IgD-negative memory B cell (primary cell): ENCODE results near the gene RPS2. TPM values are rescaled to one million over a fixed set of nuclear protein-coding genes. Genes with fewer than 3 reads are reported as not detected.
"Not testable (repeated sequence)": the region's sequence is repeated elsewhere in the genome, so short reads cannot be mapped to it uniquely, and the experiment has no call there.

Experiments
- H3K27ac Mint-ChIP-seq, 3 donors: one replicate each; pipeline ENCODE4 v1.8.0; 2020 to 2022; ENCODE audit warnings: mild to moderate bottlenecking in 3 of 3, mixed read lengths in 3 of 3, moderate library complexity in 1 of 3
- H3K27me3 Mint-ChIP-seq: one replicate; pipeline ENCODE4 v1.8.0; 2021; ENCODE audit warnings: mixed read lengths
- H3K36me3 Mint-ChIP-seq: one replicate; pipeline ENCODE4 v1.8.0; 2020; ENCODE audit warnings: mild to moderate bottlenecking, mixed read lengths
- H3K4me1 Mint-ChIP-seq, 3 donors: one replicate each; pipeline ENCODE4 v1.8.0; 2020 to 2022; ENCODE audit warnings: mixed read lengths in 3 of 3, mild to moderate bottlenecking in 1 of 3
- H3K4me3 Mint-ChIP-seq, 4 donors: one replicate each; pipeline ENCODE4 v1.8.0; 2020 to 2022; ENCODE audit warnings: mild to moderate bottlenecking in 4 of 4, mixed read lengths in 4 of 4, moderate library complexity in 3 of 4
- H3K9me3 Mint-ChIP-seq, 3 donors: one replicate each; pipeline ENCODE4 v1.8.0; 2020 to 2021; ENCODE audit warnings: mixed read lengths in 3 of 3, mild to moderate bottlenecking in 1 of 3
- polyA plus RNA-seq: library from polyadenylated mRNA; unstranded; fragments of 300-500 nt; fragmentation: Illumina TruSeq; gene quantifications from one replicate; pipeline ENCODE4 v1.2.3, GENCODE V29; 2021

The RPS2 gene
- polyA plus RNA-seq, 1 donor from 2014 or later = 6,339 TPM

DNA sequence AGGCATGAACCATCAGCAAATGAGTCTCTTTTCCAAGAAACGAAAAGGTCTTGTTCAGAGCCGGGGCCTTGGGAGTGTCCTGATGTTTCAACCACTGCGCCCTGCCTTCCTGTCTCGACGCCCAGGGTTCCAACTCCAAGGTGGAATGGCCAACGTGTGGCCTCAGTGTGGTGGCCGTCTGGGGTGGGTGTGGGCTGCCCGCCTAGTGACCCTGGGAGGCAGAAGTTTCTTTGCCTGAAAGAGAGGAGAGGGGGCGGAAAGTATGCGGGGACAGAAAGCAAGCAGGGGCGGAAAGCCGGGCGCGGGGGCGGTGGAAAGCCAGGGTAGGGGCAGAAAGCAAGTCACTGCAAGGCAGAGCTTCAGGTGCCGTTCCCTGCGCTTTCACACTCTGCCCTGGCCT, 25.7 kb downstream of the RPS2 start:
- no peaks in the 10 kb centered on the region for H3K36me3 Mint-ChIP-seq
- H3K4me1 Mint-ChIP-seq = peaks cover 2 to 7% (median 5%) of the 10 kb centered on the region in 3 donors
- H3K4me3 Mint-ChIP-seq = no peak overlapping the region
- no peaks in the 10 kb centered on the region for H3K27me3 Mint-ChIP-seq
- no peak overlapping the region for H3K27ac Mint-ChIP-seq
- H3K9me3 Mint-ChIP-seq = peaks cover 0 to 1% (median 0%) of the 10 kb centered on the region in 3 donors

DNA sequence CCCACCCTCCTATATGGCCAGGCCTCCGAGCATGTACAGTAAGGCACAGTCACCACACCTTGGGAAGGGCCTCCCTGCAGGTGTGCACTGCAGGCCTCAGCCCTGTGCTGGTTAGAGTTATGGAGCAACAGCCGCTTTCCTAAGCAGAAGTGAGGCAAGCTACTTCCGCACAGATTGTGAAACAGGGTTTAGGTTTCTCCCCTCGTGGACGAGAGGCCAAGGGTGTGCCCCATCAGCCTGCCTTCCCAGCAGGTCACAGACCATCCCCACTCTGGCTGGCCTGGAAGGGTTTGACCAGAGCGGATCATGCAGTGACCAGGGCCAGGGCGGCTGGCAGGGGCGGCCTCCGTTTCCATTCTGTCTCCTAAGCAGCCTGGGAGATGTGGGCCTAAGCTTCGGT, 26.3 kb downstream of the RPS2 start:
- no peaks in the 10 kb centered on the region for H3K36me3 Mint-ChIP-seq
- peaks cover 0 to 1% (median 0%) of the 10 kb centered on the region in 3 donors for H3K9me3 Mint-ChIP-seq
- no peak overlapping the region for H3K4me3 Mint-ChIP-seq
- no peaks in the 10 kb centered on the region for H3K27me3 Mint-ChIP-seq
- H3K27ac Mint-ChIP-seq = no peak overlapping the region
- peaks cover 2 to 5% (median 4%) of the 10 kb centered on the region in 3 donors for H3K4me1 Mint-ChIP-seq

DNA sequence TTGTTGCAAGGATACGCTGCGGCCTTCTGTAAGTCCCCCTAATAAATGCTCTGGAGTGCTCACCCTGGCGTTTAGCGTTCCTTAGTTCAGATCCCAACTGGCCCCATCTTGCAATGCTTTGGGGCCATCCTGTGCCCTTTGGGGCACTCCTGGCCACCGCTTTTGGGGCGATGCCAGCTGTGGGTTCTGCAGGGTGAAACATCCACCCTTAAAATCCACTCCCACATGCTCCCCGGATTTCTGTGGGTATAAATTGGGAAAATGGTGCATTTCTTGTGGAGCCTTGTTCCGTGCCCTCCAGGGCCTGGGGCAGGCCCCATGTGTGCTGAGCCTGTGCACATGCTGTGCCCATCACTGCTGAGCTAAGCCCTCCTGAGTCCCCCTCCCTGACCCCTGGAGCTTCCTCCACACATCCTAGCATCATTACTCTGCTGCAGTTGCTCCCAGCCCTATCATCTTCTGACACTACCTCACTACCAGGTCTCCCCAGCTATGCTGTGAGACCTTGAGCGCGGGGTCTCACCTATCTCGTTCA, 27.6 kb downstream of the RPS2 start:
- H3K4me1 Mint-ChIP-seq = peaks cover 0 to 2% (median 2%) of the 10 kb centered on the region in 3 donors
- H3K4me3 Mint-ChIP-seq = no peak overlapping the region
- H3K27me3 Mint-ChIP-seq = no peaks in the 10 kb centered on the region
- no peaks in the 10 kb centered on the region for H3K36me3 Mint-ChIP-seq
- H3K27ac Mint-ChIP-seq = no peak overlapping the region
- H3K9me3 Mint-ChIP-seq = peaks cover 0 to 1% (median 0%) of the 10 kb centered on the region in 3 donors

GRCh38 chr16:1933097-1933661, 31.4 kb downstream of the RPS2 start:
- peak overlapping the region in 1 of 3 donors; percentile 39 for H3K27ac Mint-ChIP-seq
- no peak overlapping the region for H3K4me3 Mint-ChIP-seq
- no peaks in the 10 kb centered on the region for H3K36me3 Mint-ChIP-seq
- H3K27me3 Mint-ChIP-seq = no peaks in the 10 kb centered on the region
- H3K4me1 Mint-ChIP-seq = peaks cover 0 to 3% (median 2%) of the 10 kb centered on the region in 3 donors
- peaks cover 0 to 1% (median 0%) of the 10 kb centered on the region in 3 donors for H3K9me3 Mint-ChIP-seq

DNA sequence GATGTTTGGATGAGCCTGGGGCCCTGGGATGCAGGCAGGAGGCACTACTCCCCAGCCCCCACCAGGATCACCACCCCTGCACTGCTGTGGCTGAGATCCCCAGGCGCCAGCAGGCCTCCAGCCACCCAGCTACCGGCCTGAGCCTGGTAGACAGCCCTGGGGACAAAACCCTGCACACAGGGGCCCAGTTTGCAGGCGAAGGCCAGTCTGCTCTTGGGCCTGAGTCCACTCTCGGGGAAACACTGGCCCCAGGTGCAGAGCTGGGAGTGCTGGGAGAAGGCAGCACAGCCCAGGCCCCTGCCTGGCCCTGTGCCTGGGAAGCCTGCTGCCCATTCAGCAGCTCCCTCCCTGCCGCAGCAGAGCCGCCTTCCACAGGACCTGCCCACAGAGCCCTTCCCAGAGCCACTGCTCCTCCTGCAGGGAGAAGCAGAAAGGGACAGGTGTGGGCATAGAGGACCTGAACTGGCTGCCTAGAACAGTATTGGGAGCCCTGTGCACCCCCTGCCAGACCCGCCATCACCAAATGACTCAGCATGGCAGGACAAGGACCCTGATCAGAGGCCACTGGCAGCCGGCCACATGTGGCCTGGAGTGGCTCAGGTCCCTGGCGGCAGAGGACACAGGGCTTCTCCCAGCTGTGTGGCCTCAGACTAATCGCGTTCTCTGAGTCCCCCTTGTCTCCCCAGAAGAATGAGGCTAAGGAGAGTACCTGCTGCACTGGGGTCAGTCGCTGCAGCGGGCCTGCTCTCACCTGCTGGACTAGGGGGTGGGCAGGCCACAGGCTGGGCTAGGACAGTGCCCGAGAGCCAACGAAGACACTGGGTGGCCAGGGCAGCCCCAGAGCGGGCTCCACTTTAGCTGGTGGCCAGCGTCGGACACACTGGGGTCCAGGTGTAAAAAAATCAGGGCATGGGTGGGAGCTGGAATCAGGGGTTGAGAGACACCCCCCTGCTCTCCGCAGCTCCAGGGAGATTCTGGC, 32.3 kb downstream of the RPS2 start:
- Mint-ChIP-seq H3K36me3 (no peaks in the 10 kb centered on the region), H3K27ac (no peak overlapping the region), H3K4me1 (peaks cover 0 to 3% (median 2%) of the 10 kb centered on the region in 3 donors), H3K27me3 (no peaks in the 10 kb centered on the region), H3K4me3 (no peak overlapping the region), H3K9me3 (peaks cover 0 to 1% (median 0%) of the 10 kb centered on the region in 3 donors)

DNA sequence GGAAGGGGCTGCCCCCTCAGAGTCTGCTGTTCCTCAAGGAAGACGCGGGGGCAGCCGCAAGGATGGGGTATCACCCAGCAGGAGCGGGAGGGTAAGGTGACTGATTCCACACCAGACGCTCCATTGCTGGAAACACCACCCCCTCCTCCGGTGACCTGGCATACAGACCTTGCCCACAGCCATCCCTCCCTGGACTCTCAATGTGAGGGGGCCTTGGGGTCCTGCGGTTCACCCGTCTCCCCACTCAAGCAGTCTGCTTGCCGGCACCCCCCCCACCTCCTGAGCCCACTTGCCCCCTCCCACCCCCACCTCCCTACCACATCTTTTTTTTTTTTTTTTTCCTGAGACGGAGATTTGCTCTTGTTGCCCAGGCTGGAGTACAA, 34.3 kb downstream of the RPS2 start:
- no peaks in the 10 kb centered on the region for H3K27me3 Mint-ChIP-seq
- H3K36me3 Mint-ChIP-seq = no peaks in the 10 kb centered on the region
- peak overlapping the region in 1 of 3 donors; percentile 16 for H3K27ac Mint-ChIP-seq
- peaks cover 0 to 3% (median 2%) of the 10 kb centered on the region in 3 donors for H3K4me1 Mint-ChIP-seq
- no peaks in the 10 kb centered on the region for H3K9me3 Mint-ChIP-seq
- no peak overlapping the region for H3K4me3 Mint-ChIP-seq

DNA sequence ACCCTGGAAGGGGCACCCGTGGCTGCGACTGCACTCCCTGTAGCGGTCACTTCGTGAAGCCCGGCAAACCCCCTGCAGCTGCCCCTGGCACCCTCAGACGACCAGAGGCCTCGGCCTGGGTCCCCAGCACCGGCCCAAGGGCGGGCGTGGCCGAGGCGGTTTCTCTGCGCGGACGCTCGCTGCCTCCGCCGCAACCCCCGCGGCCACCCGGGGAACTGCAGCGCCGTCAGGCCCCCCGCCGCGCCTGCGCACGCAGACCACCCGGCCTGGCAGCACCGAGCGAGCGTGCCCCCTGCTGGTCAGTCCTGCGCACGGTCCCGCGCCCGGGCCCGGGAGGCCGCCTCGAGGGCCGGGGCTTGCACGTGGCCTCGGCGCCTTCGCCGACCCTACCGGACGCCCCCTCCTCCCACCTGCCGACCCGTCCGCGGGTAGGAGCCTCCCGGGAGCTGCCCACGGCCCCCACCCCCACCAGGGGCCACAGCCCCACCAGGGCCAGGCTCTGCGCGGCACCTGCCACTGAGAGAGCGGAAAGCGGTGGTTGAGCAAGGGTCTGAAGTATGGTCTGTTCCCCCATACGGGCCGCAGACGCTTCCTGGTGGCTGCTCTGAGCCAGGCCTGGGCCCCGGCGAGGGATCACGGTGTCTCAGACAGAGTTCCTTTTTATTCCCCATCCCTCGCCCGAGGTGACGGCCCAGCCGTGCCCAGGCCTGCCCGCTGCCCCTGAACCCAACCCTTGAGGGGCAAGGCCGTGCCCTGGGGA, 34.9 kb downstream of the RPS2 start:
- peaks cover 2% of the 10 kb centered on the region for H3K27me3 Mint-ChIP-seq
- peak overlapping the region in 2 of 4 donors; percentile 33 to 77 for H3K4me3 Mint-ChIP-seq
- H3K27ac Mint-ChIP-seq = no peak overlapping the region
- no peaks in the 10 kb centered on the region for H3K36me3 Mint-ChIP-seq
- no peaks in the 10 kb centered on the region for H3K9me3 Mint-ChIP-seq
- peaks cover 0 to 3% (median 2%) of the 10 kb centered on the region in 3 donors for H3K4me1 Mint-ChIP-seq

DNA sequence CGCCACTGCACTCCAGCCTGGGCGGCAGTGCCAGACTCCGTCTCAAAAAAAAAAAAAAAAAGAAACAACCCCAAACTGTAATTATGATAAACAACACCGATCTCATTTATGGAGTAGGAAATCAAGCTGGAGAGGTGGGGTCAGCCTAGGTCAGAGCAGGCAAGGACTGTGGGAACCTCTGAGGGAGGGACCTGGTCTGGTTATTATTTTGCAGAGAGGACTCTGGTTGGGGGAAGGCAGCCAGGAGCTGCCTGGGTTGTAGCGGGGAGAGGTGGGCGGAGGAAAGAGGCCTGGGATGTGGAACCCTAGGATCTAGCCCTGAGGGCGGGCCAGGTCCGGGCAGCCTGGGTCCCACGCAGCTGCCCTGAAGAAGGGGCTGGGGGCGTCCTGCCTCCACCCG, 35.5 kb downstream of the RPS2 start:
- Mint-ChIP-seq H3K9me3 (no peaks in the 10 kb centered on the region), H3K27ac (peak overlapping the region in 1 of 3 donors; percentile 44), H3K36me3 (no peaks in the 10 kb centered on the region), H3K27me3 (peaks cover 8% of the 10 kb centered on the region), H3K4me3 (peak overlapping the region in 3 of 4 donors; percentile 35 to 86 (median 70)), H3K4me1 (peaks cover 0 to 3% (median 2%) of the 10 kb centered on the region in 3 donors)

GRCh38 chr16:1926271-1926670, 38.4 kb downstream of the RPS2 start:
- Mint-ChIP-seq H3K27me3 (peaks cover 22% of the 10 kb centered on the region), H3K4me3 (no peak overlapping the region), H3K27ac (no peak overlapping the region), H3K9me3 (peaks cover 0 to 3% (median 2%) of the 10 kb centered on the region in 3 donors), H3K36me3 (peaks cover 2% of the 10 kb centered on the region), H3K4me1 (peaks cover 2 to 4% (median 3%) of the 10 kb centered on the region in 3 donors)

GRCh38 chr16:1924095-1924494, 40.5 kb downstream of the RPS2 start:
- peaks cover 0 to 3% (median 2%) of the 10 kb centered on the region in 3 donors for H3K9me3 Mint-ChIP-seq
- H3K4me3 Mint-ChIP-seq = no peak overlapping the region
- peaks cover 33% of the 10 kb centered on the region for H3K27me3 Mint-ChIP-seq
- H3K4me1 Mint-ChIP-seq = peaks cover 1 to 4% (median 2%) of the 10 kb centered on the region in 3 donors
- H3K36me3 Mint-ChIP-seq = peaks cover 2% of the 10 kb centered on the region
- no peak overlapping the region for H3K27ac Mint-ChIP-seq

DNA sequence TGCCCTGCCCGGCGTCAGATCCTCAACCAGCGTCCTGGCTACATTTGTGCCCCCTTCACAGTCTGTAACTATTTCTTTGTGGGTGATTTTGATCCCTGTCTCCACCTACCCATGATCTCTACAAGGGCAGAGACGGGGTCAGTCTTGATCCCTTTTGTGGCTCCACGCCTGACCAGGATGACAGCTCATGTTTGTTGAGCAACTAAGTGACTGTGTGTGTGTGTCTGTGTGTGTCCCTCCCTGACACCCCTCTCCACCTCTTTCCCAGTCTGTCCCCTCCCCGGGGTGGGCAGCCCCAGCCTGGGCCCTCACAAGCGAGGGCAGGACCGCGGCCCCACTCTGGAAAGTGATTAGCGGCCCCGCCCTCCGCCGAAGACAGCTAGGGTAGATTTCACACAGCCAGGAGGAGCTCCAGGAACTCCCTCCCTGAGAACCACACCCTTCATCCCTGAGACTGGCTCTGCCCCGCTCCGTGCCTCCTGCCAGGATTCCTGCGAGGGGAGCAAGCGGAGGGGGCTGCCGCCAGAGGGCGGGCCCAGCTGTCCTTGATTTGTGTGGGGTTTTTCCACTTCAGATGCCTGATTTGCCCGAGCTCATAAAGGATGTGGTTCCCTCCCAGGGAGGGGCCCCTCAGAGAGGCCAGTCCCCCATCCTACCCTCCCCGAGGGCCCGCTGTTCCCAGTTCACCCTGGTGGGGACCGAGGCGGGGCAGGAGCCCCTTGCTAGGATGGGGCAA, 41.2 kb downstream of the RPS2 start:
- peaks cover 33% of the 10 kb centered on the region for H3K27me3 Mint-ChIP-seq
- H3K4me1 Mint-ChIP-seq = peaks cover 0 to 4% (median 0%) of the 10 kb centered on the region in 3 donors
- peaks cover 0 to 3% (median 2%) of the 10 kb centered on the region in 3 donors for H3K9me3 Mint-ChIP-seq
- no peak overlapping the region for H3K27ac Mint-ChIP-seq
- H3K4me3 Mint-ChIP-seq = no peak overlapping the region
- peaks cover 2% of the 10 kb centered on the region for H3K36me3 Mint-ChIP-seq

- Mint-ChIP-seq H3K27ac (no peak overlapping the region), H3K9me3 (peaks cover 0 to 3% (median 2%) of the 10 kb centered on the region in 3 donors), H3K4me1 (peaks cover 0 to 4% (median 0%) of the 10 kb centered on the region in 3 donors), H3K4me3 (peak overlapping the region in 1 of 4 donors; percentile 40), H3K36me3 (peaks cover 2% of the 10 kb centered on the region), H3K27me3 (peaks cover 34% of the 10 kb centered on the region)
These were observed 42.3 kb downstream of the RPS2 start for GRCh38 chr16:1922357-1922756.

GRCh38 chr16:1920727-1921171, 43.9 kb downstream of the RPS2 start:
- peaks cover 0 to 3% (median 2%) of the 10 kb centered on the region in 3 donors for H3K9me3 Mint-ChIP-seq
- no peak overlapping the region for H3K4me3 Mint-ChIP-seq
- peaks cover 0 to 4% (median 0%) of the 10 kb centered on the region in 3 donors for H3K4me1 Mint-ChIP-seq
- H3K27me3 Mint-ChIP-seq = peaks cover 47% of the 10 kb centered on the region
- peaks cover 2% of the 10 kb centered on the region for H3K36me3 Mint-ChIP-seq
- H3K27ac Mint-ChIP-seq = no peak overlapping the region

DNA sequence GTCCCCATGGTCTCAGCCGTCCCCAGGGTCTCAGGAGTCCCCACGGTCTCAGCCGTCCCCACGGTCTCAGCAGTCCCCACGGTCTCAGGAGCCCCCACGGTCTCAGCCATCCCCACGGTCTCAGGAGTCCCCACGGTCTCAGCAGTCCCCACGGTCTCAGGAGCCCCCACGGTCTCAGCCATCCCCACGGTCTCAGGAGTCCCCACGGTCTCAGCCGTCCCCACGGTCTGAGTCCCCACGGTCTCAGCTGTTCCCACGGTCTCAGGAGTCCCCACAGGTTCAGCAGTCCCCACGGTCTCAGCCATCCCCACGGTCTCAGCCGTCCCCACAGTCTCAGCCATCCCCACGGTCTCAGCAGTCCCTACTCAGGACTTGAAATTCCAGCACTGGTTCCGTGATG, 44.5 kb downstream of the RPS2 start:
- peaks cover 52% of the 10 kb centered on the region for H3K27me3 Mint-ChIP-seq
- not testable (repeated sequence) for H3K27ac Mint-ChIP-seq, H3K4me1 Mint-ChIP-seq, H3K36me3 Mint-ChIP-seq, H3K9me3 Mint-ChIP-seq, H3K4me3 Mint-ChIP-seq
